GM18870 (cell line): Measurements from ENCODE around the gene PEPD.
"Not testable (repeated sequence)": the region's sequence is repeated elsewhere in the genome, so short reads cannot be mapped to it uniquely, and the experiment has no call there.

Experiments
- ATAC-seq: cut with Tn5 transposase; IDR thresholded peaks from one replicate; pipeline ENCODE4 v1.9.1; 2021; ENCODE audit warnings: moderate library complexity; ENCODE audit not compliant: unreplicated experiment

Gene PEPD

DNA sequence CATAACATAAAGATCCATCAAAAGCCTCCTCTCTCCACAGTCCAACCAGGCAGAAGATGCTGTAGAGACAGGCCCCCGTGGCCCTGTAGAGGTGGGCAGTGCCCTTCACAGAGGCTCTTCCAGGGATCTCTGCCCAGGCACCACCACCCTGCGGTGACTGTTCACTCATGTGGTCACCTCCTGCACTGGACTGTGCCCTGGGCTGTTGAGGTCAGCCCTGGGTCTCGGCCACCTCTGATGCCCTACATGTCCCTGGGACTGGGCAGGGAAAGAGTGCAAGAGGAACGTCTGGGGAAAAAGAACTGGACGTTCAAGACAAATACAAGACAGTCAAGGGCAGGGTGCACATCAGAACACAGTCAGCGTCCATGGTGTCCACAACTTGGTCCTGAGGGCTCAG lies 22.3 kb downstream of the PEPD start:
- no peak for ATAC-seq

DNA sequence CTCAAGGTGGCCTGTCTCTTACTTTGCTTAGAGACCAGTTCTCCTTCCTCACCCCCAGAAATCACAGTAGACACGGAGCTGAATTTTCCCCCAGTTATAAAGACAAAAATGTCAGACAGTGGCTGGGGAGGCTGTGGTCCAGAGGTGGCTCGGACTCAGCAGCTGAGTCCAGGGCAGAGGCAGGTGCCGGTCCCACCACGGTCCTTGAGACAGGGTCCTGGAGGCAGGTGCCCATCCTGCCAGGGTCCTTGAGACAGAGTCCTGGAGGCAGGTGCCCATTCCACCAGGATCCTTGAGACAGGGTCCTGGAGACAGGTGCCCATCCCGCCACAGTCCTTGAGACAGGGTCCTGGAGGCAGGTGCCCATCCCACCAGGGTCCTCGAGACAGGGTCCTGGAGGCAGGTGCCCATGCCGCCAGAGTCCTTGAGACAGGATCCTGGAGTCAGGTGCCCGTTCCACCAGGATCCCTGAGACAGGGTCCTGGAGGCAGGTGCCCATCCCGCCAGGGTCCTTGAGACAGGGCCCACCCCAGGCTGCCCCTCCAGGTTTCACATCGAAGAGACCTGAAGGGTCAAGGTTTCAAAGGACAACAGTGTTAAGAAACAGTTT lies 23.1 kb downstream of the PEPD start:
- ATAC-seq: no peak

- no peak for ATAC-seq
Observed at GRCh38 chr19:33497778-33498175, 23.8 kb downstream of the PEPD start.

- ATAC-seq: no peak
Observed at GRCh38 chr19:33497131-33497777, 24.3 kb downstream of the PEPD start.

GRCh38 chr19:33496038-33496895 lies 25.3 kb downstream of the PEPD start:
- ATAC-seq: no peak

- ATAC-seq: no peak
Observed at GRCh38 chr19:33493401-33494275, 28.0 kb downstream of the PEPD start.

DNA sequence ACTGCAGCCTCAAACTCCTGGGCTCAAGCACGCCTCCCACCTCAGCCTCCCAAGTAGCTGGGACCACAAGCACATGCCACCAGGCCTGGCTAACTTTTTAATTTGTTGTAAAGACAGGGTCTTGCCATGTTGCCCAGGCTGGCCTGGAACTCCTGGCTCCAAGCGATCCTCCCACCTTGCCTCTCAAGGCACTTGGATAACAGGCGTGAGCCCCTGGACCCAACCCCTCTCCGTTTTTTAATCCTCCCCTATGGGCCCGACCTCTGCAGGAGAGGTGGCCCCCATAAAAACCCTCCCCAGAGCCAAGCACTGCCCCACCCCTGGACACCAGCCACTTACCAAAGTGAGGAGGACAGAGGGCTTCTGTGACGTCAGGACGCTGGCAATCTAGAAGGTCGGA lies 28.6 kb downstream of the PEPD start:
- no peak for ATAC-seq

DNA sequence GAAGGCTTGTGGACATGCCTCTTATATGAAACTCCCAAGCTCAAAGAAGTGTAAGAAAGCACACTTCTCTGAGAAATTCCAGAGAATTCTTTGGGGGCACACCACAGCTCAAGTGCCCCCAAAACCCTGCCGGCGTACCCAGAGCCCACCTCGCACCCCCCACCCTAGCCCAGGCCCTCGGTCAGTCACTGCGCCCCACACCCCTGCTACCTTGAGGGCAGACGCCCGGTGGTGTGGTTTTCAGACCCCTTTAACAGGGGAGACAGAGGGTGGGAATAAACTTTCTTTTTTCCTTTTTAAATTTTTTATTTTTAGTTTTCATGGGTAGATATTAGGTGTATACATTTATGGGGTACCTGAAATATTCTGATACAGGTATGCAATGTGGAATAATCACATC lies 29.5 kb downstream of the PEPD start:
- no peak for ATAC-seq

GRCh38 chr19:33490596-33490995 lies 31.0 kb downstream of the PEPD start:
- ATAC-seq: not testable (repeated sequence)

DNA sequence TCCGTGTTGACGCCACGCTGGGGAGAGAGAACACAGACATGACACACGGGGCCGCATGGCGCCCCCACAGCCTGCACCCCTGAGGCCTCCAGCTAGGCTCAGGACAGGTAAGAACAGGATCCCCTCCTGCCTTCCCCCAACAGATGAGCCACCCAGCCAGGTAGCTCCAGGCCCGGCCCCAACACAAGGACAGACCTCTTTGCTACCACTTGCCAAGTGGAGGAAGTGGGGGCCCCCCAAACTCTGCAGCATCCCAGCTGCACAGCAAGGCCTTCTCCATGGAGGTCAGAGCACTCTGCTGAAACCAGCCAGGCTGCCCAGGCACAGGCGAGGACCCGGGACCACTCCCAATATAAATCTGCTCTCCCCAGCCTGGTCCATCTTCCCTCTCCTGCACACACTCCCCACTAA lies 31.5 kb downstream of the PEPD start:
- no peak for ATAC-seq

- ATAC-seq: no peak
Observed at GRCh38 chr19:33488826-33489225, 32.8 kb downstream of the PEPD start.

- no peak for ATAC-seq
Observed at GRCh38 chr19:33487901-33488800, 33.4 kb downstream of the PEPD start.

- no peak for ATAC-seq
Observed at GRCh38 chr19:33486936-33487811, 34.4 kb downstream of the PEPD start.

DNA sequence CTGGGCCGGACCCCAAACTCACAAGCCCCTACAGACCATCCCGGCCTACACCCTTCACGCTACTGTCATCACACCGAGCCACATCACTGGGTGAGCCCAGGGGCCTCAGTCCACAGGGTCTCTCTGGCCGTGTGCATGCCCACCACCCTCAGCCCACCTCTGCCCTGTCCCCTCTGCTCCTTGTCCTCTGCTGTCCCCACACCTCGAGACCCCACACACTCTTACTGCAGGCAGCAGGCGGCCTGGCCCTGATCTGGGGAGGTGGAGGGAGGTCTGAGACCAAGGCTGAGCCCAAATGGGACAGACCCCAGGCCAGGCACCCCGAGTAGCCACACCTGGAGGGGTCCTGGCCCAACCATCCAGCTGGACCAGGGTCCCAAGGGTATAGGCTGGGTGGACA lies 35.2 kb downstream of the PEPD start:
- ATAC-seq: no peak

DNA sequence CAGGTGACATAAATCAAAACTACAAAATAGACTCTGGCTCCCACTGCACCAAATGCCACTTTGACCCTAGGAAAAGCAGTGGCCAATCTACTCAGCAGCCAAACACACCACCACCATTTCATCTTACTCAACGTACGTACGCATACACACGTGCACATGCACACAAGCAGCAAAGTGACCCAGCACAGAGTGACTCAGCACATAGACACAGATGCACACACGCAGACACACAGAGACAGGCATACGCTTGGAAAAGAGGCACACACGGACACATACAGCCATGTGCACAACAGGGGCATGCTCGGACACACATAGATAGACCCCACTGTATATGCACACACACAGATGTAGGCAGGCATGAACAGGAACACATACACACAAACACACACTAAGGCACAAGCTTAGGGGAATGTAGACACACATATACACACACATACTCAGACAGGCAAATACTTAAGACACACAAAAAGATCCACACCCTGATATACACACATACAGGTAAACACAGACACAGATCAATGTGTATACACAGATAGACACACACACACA lies 37.3 kb downstream of the PEPD start:
- no peak for ATAC-seq

- ATAC-seq: no peak
Observed at GRCh38 chr19:33482476-33482875, 39.1 kb downstream of the PEPD start.

DNA sequence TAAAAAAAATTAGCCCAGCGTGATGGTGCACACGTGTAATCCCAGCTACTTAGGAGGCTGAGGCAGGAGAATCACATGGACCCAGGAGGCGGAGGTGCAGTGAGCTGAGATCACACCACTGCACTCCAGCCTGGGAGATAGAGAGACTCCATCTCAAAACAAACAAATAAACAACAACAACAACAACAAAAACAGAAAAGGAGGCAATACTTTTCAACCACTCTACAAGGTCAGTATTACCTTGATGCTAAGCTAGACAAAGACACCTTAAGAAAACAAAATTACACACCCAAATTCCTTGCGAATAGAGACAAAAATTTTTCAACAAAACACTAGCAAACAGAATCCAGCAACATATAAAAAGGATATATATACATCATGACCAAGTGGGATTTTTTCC lies 39.7 kb downstream of the PEPD start:
- no peak for ATAC-seq

GRCh38 chr19:33479570-33479969 lies 42.0 kb downstream of the PEPD start:
- ATAC-seq: not testable (repeated sequence)

DNA sequence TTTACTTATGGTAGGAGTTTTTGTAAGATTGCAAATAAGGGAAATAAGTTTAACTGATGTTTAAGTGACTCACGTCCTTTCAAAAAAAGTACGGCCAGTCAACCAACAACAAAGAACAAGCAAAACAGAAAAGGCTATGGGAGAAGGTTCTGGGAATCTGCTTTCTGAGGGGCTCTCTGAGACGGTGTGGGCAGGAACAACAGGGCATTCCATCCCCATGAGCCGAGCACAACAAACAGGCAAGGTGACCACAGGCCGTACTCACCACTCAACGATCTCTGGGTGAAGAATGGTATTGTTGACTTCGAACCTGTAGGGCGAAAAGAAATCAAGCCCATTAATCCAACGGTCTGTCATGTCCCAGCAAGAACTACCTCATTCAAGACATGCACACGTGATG lies 43.8 kb downstream of the PEPD start:
- no peak for ATAC-seq
